Nephron (organoid): ENCODE measurements around the gene AGO3.

Experiments
- H3K27ac Mint-ChIP-seq, 3 experiments: 2 replicates each; pipeline ENCODE4 v1.8.0; 2020; ENCODE audit warnings: mixed read lengths in 3 of 3, mild to moderate bottlenecking in 2 of 3, moderate library complexity in 1 of 3
- H3K27me3 Mint-ChIP-seq: 2 replicates; pipeline ENCODE4 v1.8.0; 2021; ENCODE audit warnings: low read depth, mild to moderate bottlenecking, moderate library complexity, mixed read lengths
- H3K36me3 Mint-ChIP-seq: 2 replicates; pipeline ENCODE4 v1.8.0; 2020; ENCODE audit warnings: low read depth, mixed read lengths
- H3K4me1 Mint-ChIP-seq: 2 replicates; pipeline ENCODE4 v1.8.0; 2020; ENCODE audit warnings: mixed read lengths
- H3K4me3 Mint-ChIP-seq, 3 experiments: 2 replicates each; pipeline ENCODE4 v1.8.0; 2020; ENCODE audit warnings: mild to moderate bottlenecking in 3 of 3, mixed read lengths in 3 of 3, moderate library complexity in 2 of 3
- H3K9me3 Mint-ChIP-seq: 2 replicates; pipeline ENCODE4 v1.8.0; 2020; ENCODE audit warnings: mixed read lengths
- CTCF ChIP-seq, 3 experiments: fragments of 200-600 bp; sonication (generic); IDR thresholded peaks; one replicate each; pipeline ENCODE4 v1.5.0; 2021; ENCODE audit warnings: antibody characterized with exemption in 3 of 3; ENCODE audit not compliant: unreplicated experiment in 3 of 3

Gene AGO3

DNA sequence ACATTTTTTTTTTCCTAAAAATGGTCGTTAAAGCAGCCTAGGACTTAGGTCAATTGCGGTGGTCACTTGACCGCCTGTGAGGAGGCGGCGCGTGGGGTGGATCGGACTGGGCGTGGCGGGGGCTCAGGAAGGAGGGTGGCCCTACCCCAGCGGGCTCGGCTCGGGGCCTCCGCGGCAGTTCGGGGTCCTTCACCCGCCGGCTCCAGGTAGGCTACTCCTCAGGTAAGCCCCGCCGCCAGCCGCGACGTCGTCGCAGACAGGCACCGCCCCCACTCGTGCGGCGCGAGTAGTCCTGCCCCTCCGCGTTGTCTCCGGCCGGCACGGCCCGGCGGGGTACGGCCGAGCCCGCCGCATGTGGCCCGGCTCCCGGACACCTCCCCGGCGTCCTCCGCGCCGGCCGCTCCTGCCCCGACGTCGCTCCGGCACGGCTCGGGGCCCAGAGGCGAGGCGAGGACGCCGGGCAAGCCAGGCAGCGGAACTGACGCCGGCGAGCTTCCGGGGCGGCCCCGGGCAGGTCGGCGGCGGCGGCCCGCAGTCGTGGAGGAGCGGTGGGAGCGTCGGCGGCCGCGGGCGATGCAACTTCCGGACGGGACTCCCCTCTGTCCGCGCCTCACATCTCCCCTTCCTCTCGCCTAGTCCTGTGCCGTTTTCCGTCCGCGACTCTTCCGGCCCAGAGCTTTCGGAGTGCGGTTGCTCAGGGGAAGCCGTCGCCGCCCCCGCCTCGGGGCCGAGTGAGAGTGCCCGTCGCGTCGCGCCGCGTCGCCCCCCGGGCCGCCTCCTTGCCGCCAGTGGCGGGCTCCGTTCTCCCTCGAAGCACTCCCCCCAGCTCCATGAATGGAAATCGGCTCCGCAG lies at the start of gene AGO3:
Gene AGO3 (plus strand): TSS at position 513 of the 853 bp plus-strand sequence. CDS start 322 bp downstream, at position 835.
- Mint-ChIP-seq H3K27me3 (no peaks in the 10 kb centered on the region), H3K9me3 (no peaks in the 10 kb centered on the region)

DNA sequence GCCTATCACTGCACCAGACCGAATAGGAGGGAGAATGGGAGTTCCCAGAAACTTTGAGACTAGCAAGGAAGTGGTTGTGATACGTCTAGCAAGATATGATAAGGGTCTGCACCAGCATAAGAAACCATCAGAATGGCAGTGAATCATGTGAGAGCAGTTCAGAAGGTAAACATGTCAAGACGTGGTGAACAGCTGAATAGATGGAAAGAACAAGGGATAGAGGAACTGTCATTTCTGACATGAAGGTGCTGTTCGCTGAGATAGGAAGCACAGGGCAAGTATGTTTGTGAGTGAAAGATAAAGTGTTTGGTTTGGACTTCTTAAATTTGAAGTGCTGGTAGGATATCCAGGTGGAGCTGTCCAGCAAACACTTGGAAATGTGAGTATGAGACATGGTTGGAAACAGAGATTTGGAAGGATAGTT lies 49.0 kb upstream of the AGO3 start:
- Mint-ChIP-seq H3K36me3 (no peaks in the 10 kb centered on the region), H3K27ac (peak overlapping the region in 2 of 3 experiments; percentile 12 to 30), H3K4me3 (peak overlapping the region; percentile 78 to 84 (median 83)), H3K4me1 (peaks cover 31% of the 10 kb centered on the region), H3K27me3 (no peaks in the 10 kb centered on the region), H3K9me3 (no peaks in the 10 kb centered on the region)
- no peak for TF ChIP-seq CTCF (IDR thresholded peaks at IDR 0.05; ENCODE audit: unreplicated experiment in 3 of 3)

More for the DNA sequence above, at the start of gene AGO3:
- no peaks in the 10 kb centered on the region for H3K36me3 Mint-ChIP-seq
- TF ChIP-seq CTCF (IDR thresholded peaks at IDR 0.05; ENCODE audit: unreplicated experiment in 3 of 3), result no peak
- H3K4me1 Mint-ChIP-seq, result peaks cover 58% of the 10 kb centered on the region
- peak within 1 kb of the TSS; percentile 94 to 96 (median 95) for H3K4me3 Mint-ChIP-seq
- H3K27ac Mint-ChIP-seq, result peak within 1 kb of the TSS; percentile 97 to 100 (median 99)

- Mint-ChIP-seq H3K36me3 (no peaks in the 10 kb centered on the region), H3K9me3 (no peaks in the 10 kb centered on the region), H3K4me1 (peaks cover 38% of the 10 kb centered on the region), H3K4me3 (peak overlapping the region; percentile 78 to 84 (median 83)), H3K27me3 (no peaks in the 10 kb centered on the region), H3K27ac (no peak overlapping the region)
- TF ChIP-seq CTCF (IDR thresholded peaks at IDR 0.05; ENCODE audit: unreplicated experiment in 3 of 3), result no peak
Observed at GRCh38 chr1:35882586-35882944, 48.3 kb upstream of the AGO3 start.

DNA sequence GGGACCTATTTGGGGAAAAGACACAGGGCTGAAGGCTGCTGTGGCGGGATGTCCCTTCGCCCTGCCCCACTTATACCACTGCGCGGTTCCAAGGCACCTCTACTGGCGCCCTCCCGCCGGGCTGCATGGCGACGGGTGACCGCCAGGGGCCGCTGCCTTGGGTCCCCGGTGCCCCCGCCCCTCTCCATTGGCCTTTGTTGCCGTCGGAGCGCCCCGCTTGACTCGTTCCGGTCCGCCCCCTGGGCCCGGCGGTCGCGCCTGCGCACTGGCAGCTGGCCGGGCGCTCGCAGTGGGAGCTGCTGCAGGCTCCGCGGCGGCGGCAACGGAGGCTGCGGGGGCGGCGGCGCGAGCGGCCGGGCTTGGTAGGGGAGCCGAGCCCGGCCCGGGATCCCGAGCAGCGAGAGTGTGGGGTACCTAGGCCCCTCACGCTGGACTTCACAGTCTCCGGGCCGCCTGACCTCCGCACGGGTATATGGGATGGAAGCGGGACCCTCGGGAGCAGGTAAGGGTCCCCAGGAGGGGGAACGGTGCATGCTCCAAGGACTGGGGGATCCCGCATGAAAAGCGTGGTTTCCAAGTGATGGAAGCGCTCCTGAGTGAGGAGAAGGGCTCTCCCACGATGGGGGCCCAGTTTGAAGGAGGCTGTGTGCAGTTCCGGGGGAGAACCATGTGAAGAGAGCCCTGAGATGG lies 47.8 kb upstream of the AGO3 start, which contains the start of gene AGO1:
Gene AGO1 (plus strand): TSS at position 265 of the 690 bp plus-strand sequence. CDS start 213 bp downstream, at position 478.
- Mint-ChIP-seq H3K27ac (peak within 1 kb of the TSS; percentile 44 to 85 (median 84)), H3K36me3 (no peaks in the 10 kb centered on the region), H3K27me3 (no peaks in the 10 kb centered on the region), H3K9me3 (no peaks in the 10 kb centered on the region), H3K4me3 (peak within 1 kb of the TSS; percentile 97 to 98 (median 97)), H3K4me1 (peaks cover 42% of the 10 kb centered on the region)
- TF ChIP-seq CTCF (IDR thresholded peaks at IDR 0.05; ENCODE audit: unreplicated experiment in 3 of 3), result peak; percentile 97

- Mint-ChIP-seq H3K36me3 (peaks cover 5% of the 10 kb centered on the region), H3K4me1 (peaks cover 42% of the 10 kb centered on the region), H3K27ac (peak overlapping the region; percentile 44 to 85 (median 84)), H3K27me3 (no peaks in the 10 kb centered on the region), H3K9me3 (no peaks in the 10 kb centered on the region), H3K4me3 (peak overlapping the region; percentile 97 to 98 (median 97))
- TF ChIP-seq CTCF (IDR thresholded peaks at IDR 0.05; ENCODE audit: unreplicated experiment in 3 of 3), result no peak
Observed at GRCh38 chr1:35883635-35884101, 47.2 kb upstream of the AGO3 start.
